Measurements from ENCODE around the gene MRC2. TPM values are rescaled to one million over a fixed set of nuclear protein-coding genes. Genes with fewer than 3 reads are reported as not detected.
A peak's percentile ranks its signal among the peaks of the same experiment; 100 is the strongest.

MRC2 gene
- total RNA-seq, 1 donor from 2014 or later, result 91.2 TPM

DNA sequence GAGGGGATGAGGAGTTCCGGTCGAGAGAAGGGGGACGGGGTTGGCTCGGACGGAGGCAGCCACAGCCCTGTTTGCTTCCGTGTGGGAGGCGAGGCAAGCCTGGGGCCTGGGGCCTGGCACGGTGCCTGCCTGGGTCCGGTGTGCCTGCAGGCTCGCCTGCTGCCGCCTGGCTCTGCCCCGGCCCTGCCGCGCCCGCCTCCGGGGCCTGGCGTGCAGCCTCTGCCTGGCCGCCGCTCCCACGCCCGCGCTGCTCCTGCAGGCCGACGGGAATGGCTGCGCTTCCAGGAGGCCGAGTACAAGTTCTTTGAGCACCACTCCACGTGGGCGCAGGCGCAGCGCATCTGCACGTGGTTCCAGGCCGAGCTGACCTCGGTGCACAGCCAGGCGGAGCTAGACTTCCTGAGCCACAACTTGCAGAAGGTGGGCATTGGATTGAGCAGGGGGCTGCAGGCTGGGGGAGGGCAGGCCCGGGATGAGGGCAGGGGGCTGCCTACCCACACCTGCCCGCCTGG is 53.1 kb downstream of the MRC2 start:
- Histone ChIP-seq H3K27ac (no peak overlapping the region), H3K4me1 (no peaks in the 10 kb centered on the region), H3K9me3 (no peaks in the 10 kb centered on the region), H3K4me3 (no peak overlapping the region), H3K36me3 (peaks cover 56% of the 10 kb centered on the region), H3K27me3 (ENCODE audit: low read depth) (no peaks in the 10 kb centered on the region)
- TF ChIP-seq, protein P1, sequence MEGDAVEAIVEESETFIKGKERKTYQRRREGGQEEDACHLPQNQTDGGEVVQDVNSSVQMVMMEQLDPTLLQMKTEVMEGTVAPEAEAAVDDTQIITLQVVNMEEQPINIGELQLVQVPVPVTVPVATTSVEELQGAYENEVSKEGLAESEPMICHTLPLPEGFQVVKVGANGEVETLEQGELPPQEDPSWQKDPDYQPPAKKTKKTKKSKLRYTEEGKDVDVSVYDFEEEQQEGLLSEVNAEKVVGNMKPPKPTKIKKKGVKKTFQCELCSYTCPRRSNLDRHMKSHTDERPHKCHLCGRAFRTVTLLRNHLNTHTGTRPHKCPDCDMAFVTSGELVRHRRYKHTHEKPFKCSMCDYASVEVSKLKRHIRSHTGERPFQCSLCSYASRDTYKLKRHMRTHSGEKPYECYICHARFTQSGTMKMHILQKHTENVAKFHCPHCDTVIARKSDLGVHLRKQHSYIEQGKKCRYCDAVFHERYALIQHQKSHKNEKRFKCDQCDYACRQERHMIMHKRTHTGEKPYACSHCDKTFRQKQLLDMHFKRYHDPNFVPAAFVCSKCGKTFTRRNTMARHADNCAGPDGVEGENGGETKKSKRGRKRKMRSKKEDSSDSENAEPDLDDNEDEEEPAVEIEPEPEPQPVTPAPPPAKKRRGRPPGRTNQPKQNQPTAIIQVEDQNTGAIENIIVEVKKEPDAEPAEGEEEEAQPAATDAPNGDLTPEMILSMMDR (IDR thresholded peaks at IDR 0.05), result no peak
- DNase-seq (peak; percentile 38), ATAC-seq (peak; percentile 26 to 55)
- intact Hi-C loops (cut with DNase I), result no loop called here

DNA sequence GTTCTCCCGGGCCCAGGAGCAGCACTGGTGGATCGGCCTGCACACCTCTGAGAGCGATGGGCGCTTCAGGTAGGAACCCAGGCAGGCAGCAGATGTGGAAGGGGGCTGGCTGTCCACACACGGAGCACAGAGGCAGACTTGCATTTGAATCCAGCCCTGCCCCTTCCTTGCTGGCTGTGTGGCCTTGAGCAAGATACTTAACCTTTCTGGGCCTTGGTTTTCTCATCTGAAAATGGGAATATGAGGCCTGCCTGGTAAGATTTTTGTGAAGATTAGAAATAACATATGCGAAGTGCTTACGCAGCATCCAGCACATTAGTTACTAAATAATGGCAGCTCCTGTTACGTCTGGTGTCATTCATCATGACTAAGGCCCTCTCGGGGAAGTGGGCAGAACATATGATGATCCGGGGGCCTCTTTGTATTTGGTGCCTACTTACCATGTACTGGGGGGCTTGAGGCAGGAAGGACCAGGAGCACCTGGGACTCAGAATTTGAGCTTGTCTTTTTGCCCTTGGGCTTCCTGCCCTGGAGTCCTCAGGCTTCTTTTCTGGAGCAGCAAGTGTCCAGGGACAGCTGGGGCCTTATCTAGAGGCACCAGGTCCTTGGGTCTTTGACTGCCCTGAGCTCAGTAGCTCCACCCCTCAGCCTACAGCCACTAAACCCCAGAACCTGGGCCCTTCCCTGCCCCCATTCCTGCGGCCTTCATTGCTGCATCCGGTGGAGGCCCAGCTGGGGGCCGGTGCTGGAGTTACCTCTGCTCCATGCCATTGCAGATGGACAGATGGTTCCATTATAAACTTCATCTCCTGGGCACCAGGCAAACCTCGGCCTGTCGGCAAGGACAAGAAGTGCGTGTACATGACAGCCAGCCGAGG is 53.8 kb downstream of the MRC2 start:
- ATAC-seq (no peak), DNase-seq (peak; percentile 18)
- H3K4me1 ChIP-seq, result no peaks in the 10 kb centered on the region
- H3K4me3 ChIP-seq, result no peak overlapping the region
- peaks cover 49% of the 10 kb centered on the region for H3K36me3 ChIP-seq
- TF ChIP-seq, protein P1 (IDR thresholded peaks at IDR 0.05), result no peak
- H3K27ac ChIP-seq, result no peak overlapping the region
- intact Hi-C loops (cut with DNase I), result no loop called here
- H3K27me3 ChIP-seq (ENCODE audit: low read depth), result no peaks in the 10 kb centered on the region
- H3K9me3 ChIP-seq, result no peaks in the 10 kb centered on the region

DNA sequence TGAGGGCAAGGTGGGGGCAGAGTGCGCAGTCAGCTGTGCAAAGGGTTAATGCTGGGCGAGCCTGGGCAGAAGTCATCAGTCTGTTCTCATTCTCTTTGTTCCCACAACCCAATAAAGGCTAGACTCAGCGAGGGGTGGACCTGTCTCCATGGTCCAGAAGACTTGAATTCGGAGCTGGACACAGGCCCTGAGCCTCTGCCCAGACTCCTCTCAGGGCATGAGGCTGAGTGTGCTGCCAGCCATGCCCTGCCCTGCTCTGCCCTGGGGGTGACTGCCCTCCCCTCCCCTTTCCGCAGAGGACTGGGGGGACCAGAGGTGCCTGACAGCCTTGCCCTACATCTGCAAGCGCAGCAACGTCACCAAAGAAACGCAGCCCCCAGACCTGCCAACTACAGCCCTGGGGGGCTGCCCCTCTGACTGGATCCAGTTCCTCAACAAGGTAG is 54.5 kb downstream of the MRC2 start:
- ATAC-seq (peak in 1 of 2 donors; percentile 5), DNase-seq (peak; percentile 34)

DNA sequence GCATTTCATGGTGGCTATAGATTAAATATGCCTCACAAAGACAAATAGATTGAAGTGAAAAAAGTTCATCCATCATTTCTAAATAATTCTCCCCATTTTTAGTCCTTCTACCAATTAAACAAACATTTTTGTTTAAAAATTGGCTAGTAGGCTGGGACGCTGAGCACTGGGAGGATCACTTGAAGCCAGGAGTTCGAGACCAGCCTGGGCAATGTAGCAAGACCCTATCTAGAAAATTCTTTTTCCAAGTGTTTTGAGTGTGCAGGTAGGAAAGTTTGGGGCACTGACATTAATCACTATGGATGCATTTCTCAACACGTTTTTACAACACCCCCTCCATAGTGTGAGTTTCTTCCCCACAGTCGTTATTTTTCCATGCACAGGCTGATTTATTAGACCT is 56.7 kb downstream of the MRC2 start:
- Histone ChIP-seq H3K27me3 (ENCODE audit: low read depth) (no peaks in the 10 kb centered on the region), H3K27ac (no peak overlapping the region), H3K36me3 (peaks cover 47% of the 10 kb centered on the region), H3K4me3 (no peak overlapping the region), H3K4me1 (no peaks in the 10 kb centered on the region), H3K9me3 (no peaks in the 10 kb centered on the region)
- DNase-seq, result no peak
- TF ChIP-seq, protein P1 (IDR thresholded peaks at IDR 0.05), result no peak
- ATAC-seq, result no peak
- intact Hi-C loops (cut with DNase I), result no loop called here

More for the DNA sequence above, 54.5 kb downstream of the MRC2 start:
- Histone ChIP-seq H3K27me3 (ENCODE audit: low read depth) (no peaks in the 10 kb centered on the region), H3K36me3 (peaks cover 43% of the 10 kb centered on the region), H3K27ac (no peak overlapping the region), H3K4me1 (no peaks in the 10 kb centered on the region), H3K9me3 (no peaks in the 10 kb centered on the region), H3K4me3 (no peak overlapping the region)
- TF ChIP-seq, protein P1 (IDR thresholded peaks at IDR 0.05), result no peak
- intact Hi-C loops (cut with DNase I), result no loop called here

DNA sequence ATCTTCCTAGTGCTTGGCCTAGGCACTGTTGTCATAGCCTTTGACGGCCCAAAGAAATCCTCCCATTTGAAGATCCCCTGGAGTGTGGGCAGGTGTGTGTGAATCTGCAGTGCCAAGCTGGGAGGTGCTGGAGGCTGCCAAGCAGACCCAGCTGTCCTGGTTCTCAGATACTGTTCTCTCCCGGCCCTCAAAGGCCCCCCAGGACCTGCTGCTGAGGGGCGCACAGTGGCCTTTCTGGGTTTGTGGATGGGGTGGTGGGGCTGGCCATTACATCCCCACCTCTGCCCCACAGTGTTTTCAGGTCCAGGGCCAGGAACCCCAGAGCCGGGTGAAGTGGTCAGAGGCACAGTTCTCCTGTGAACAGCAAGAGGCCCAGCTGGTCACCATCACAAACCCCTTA is 60.5 kb downstream of the MRC2 start:
- Histone ChIP-seq H3K36me3 (peaks cover 44% of the 10 kb centered on the region), H3K4me3 (no peak overlapping the region), H3K27ac (no peak overlapping the region), H3K9me3 (no peaks in the 10 kb centered on the region), H3K27me3 (ENCODE audit: low read depth) (no peaks in the 10 kb centered on the region), H3K4me1 (no peaks in the 10 kb centered on the region)
- DNase-seq (no peak), ATAC-seq (no peak)
- TF ChIP-seq, protein P1 (IDR thresholded peaks at IDR 0.05), result no peak
- intact Hi-C loops (cut with DNase I), result no loop called here
